BE2C (cell line): ENCODE measurements around the gene LBR.

Experiments
- DNase-seq: peaks from one replicate; pipeline ENCODE4 v3.0.0-alpha.2; 2020
- H3K27me3 ChIP-seq: fragments of 250-450 bp; sonication (Bioruptor Pico); 2 replicates; pipeline ENCODE4 v1.5.1; 2020; ENCODE audit warnings: mild to moderate bottlenecking
- H3K36me3 ChIP-seq: fragments of 250-450 bp; sonication (Bioruptor Pico); 2 replicates; pipeline ENCODE4 v1.5.1; 2020; ENCODE audit warnings: mild to moderate bottlenecking
- H3K4me1 ChIP-seq: fragments of 250-450 bp; sonication (Bioruptor Pico); 2 replicates; pipeline ENCODE4 v1.5.1; 2020
- H3K4me3 ChIP-seq: 2 replicates; pipeline ENCODE4 v1.5.1; 2011; ENCODE audit warnings: low read depth, low read length
- H3K9me3 ChIP-seq: fragments of 250-450 bp; sonication (Bioruptor Pico); 2 replicates; pipeline ENCODE4 v1.5.1; 2020
- TF ChIP-seq, protein P1 (sequence below): IDR thresholded peaks from 2 replicates; pipeline ENCODE4 v1.5.1; 2012; ENCODE audit warnings: mild to moderate bottlenecking, low read depth, low read length

Gene LBR

GRCh38 chr1:225440380-225441221 lies 12.8 kb upstream of the LBR start:
- Histone ChIP-seq H3K36me3 (no peaks in the 10 kb centered on the region), H3K4me3 (no peak overlapping the region), H3K4me1 (no peaks in the 10 kb centered on the region), H3K27me3 (no peaks in the 10 kb centered on the region), H3K9me3 (no peaks in the 10 kb centered on the region)
- DNase-seq, result no peak
- TF ChIP-seq, protein P1, sequence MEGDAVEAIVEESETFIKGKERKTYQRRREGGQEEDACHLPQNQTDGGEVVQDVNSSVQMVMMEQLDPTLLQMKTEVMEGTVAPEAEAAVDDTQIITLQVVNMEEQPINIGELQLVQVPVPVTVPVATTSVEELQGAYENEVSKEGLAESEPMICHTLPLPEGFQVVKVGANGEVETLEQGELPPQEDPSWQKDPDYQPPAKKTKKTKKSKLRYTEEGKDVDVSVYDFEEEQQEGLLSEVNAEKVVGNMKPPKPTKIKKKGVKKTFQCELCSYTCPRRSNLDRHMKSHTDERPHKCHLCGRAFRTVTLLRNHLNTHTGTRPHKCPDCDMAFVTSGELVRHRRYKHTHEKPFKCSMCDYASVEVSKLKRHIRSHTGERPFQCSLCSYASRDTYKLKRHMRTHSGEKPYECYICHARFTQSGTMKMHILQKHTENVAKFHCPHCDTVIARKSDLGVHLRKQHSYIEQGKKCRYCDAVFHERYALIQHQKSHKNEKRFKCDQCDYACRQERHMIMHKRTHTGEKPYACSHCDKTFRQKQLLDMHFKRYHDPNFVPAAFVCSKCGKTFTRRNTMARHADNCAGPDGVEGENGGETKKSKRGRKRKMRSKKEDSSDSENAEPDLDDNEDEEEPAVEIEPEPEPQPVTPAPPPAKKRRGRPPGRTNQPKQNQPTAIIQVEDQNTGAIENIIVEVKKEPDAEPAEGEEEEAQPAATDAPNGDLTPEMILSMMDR, result no peak

DNA sequence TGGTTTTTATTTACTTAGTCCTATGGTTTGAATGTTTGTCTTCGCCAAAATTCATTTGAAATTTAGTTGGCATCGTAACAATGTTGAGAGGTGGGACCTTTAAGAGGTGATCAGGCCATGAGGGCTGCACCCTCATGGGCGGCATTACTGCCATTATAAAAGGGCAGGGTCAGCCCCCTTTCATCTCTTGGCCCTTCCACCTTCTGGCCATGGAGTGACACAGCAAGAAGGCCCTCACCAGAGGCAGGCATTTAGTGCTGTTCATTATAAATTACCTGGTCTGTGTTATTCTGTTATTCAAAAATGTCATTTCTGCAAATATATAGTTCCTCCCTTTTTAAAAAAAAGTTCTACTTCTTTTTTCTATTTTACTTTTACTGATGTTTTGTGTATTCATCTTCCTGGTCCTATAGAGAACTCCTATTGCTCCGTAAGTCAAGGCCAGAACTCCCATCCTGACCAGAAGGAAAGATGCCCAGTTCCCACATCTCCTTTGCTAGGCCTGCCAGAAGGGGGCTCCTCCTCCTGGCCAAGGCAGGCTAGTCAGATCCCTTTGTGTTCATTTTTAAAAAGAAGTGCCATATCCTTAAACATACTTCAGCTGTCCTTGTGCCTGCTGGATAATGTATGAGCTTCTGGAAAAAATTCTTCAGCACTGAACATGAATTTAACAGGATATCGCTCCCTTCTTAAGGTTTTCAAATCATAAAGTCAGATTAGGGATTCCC lies 10.0 kb upstream of the LBR start:
- H3K36me3 ChIP-seq, result no peaks in the 10 kb centered on the region
- H3K27me3 ChIP-seq, result no peaks in the 10 kb centered on the region
- TF ChIP-seq, protein P1, result peak; percentile 64
- no peaks in the 10 kb centered on the region for H3K4me1 ChIP-seq
- no peak for DNase-seq
- H3K9me3 ChIP-seq, result no peaks in the 10 kb centered on the region
- H3K4me3 ChIP-seq, result no peak overlapping the region

DNA sequence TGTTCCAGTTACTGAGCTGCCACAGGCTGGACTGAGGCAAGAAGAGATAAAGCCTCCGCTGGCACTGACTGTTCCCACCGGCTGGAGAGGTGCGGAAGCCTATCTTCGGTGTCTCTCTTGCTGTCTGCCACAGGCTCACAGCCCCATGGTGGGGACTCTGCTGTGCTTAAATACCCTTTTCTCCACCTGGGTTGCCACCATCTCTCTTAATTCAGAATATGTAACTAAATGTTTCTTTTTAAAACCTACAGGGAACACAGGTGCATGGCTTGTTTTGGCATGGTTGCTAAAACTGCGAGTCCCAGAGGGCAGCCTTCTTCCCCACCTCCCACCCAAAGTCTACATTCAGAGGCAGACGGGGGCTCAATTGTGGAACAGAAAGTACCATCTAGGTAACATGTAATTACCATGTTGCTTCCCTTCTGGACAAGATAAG lies 8.1 kb upstream of the LBR start:
- DNase-seq, result no peak

GRCh38 chr1:225435487-225435886 lies 7.6 kb upstream of the LBR start:
- H3K4me1 ChIP-seq, result no peaks in the 10 kb centered on the region
- no peaks in the 10 kb centered on the region for H3K36me3 ChIP-seq
- no peaks in the 10 kb centered on the region; the same call in 1 of the 2 replicates for H3K9me3 ChIP-seq
- DNase-seq, result no peak
- no peaks in the 10 kb centered on the region for H3K27me3 ChIP-seq
- H3K4me3 ChIP-seq, result no peak overlapping the region
- TF ChIP-seq, protein P1, result no peak

More for the DNA sequence above, 8.1 kb upstream of the LBR start:
- Histone ChIP-seq H3K9me3 (no peaks in the 10 kb centered on the region; the same call in 1 of the 2 replicates), H3K27me3 (no peaks in the 10 kb centered on the region), H3K4me1 (no peaks in the 10 kb centered on the region), H3K4me3 (no peak overlapping the region), H3K36me3 (no peaks in the 10 kb centered on the region)
- TF ChIP-seq, protein P1, result no peak

- TF ChIP-seq, protein P1, result no peak
- no peaks in the 10 kb centered on the region; the same call in 1 of the 2 replicates for H3K9me3 ChIP-seq
- no peaks in the 10 kb centered on the region for H3K4me1 ChIP-seq
Measured at GRCh38 chr1:225435076-225435475, 7.2 kb upstream of the LBR start.

More at GRCh38 chr1:225435076-225435475, 7.2 kb upstream of the LBR start:
- Histone ChIP-seq H3K4me3 (no peak overlapping the region), H3K36me3 (no peaks in the 10 kb centered on the region), H3K27me3 (no peaks in the 10 kb centered on the region)
- DNase-seq, result no peak
